ENCODE results near the gene FSTL4. TPM values are rescaled to one million over a fixed set of nuclear protein-coding genes. Genes with fewer than 3 reads are reported as not detected.

The FSTL4 gene
- total RNA-seq, 1 experiment from 2014 or later: 0.40 TPM

GRCh38 chr5:133478199-133478985 is 133.9 kb downstream of the FSTL4 start:
- DNase-seq (ENCODE audit: low read depth): no peak

- no peak for DNase-seq (ENCODE audit: low read depth)
These were observed 136.4 kb downstream of the FSTL4 start for GRCh38 chr5:133475986-133476385.

- DNase-seq (ENCODE audit: low read depth): no peak
These were observed 137.3 kb downstream of the FSTL4 start for GRCh38 chr5:133474851-133475590.

GRCh38 chr5:133473291-133473690 is 139.1 kb downstream of the FSTL4 start:
- DNase-seq (ENCODE audit: low read depth): no peak

- DNase-seq (ENCODE audit: low read depth): no peak
These were observed 139.5 kb downstream of the FSTL4 start for GRCh38 chr5:133472829-133473228.

GRCh38 chr5:133471699-133472098 is 140.6 kb downstream of the FSTL4 start:
- DNase-seq (ENCODE audit: low read depth): no peak

GRCh38 chr5:133470841-133471240 is 141.5 kb downstream of the FSTL4 start:
- no peak for DNase-seq (ENCODE audit: low read depth)

- no peak for DNase-seq (ENCODE audit: low read depth)
These were observed 142.5 kb downstream of the FSTL4 start for GRCh38 chr5:133469846-133470245.

GRCh38 chr5:133469252-133469651 is 143.1 kb downstream of the FSTL4 start:
- no peak for DNase-seq (ENCODE audit: low read depth)

- no peak for DNase-seq (ENCODE audit: low read depth)
These were observed 143.7 kb downstream of the FSTL4 start for GRCh38 chr5:133468596-133468995.

- no peak for DNase-seq (ENCODE audit: low read depth)
These were observed 144.4 kb downstream of the FSTL4 start for GRCh38 chr5:133467826-133468463.

GRCh38 chr5:133467335-133467779 is 145.0 kb downstream of the FSTL4 start:
- DNase-seq (ENCODE audit: low read depth): no peak

GRCh38 chr5:133466556-133467334 is 145.6 kb downstream of the FSTL4 start:
- DNase-seq (ENCODE audit: low read depth): no peak

- no peak for DNase-seq (ENCODE audit: low read depth)
These were observed 148.3 kb downstream of the FSTL4 start for GRCh38 chr5:133464013-133464412.

GRCh38 chr5:133461796-133462516 is 150.4 kb downstream of the FSTL4 start:
- no peak for DNase-seq (ENCODE audit: low read depth)

GRCh38 chr5:133460172-133460758 is 152.1 kb downstream of the FSTL4 start:
- DNase-seq (ENCODE audit: low read depth): no peak

GRCh38 chr5:133459474-133460160 is 152.7 kb downstream of the FSTL4 start:
- DNase-seq (ENCODE audit: low read depth): no peak

- no peak for DNase-seq (ENCODE audit: low read depth)
These were observed 153.9 kb downstream of the FSTL4 start for GRCh38 chr5:133458435-133458834.

- DNase-seq (ENCODE audit: low read depth): no peak
These were observed 154.6 kb downstream of the FSTL4 start for GRCh38 chr5:133457439-133458355.

Measured in LHCN-M2 (cell line).